SK-N-MC (cell line): Measurements from ENCODE around the gene DLL1.

ENCODE experiments used
- EZH2 ChIP-seq: fragments of 200-600 bp; sonication (generic); IDR thresholded peaks from one replicate; pipeline ENCODE4 v1.6.1; 2017; ENCODE audit warnings: antibody characterized with exemption
- POLR2AphosphoS5 ChIP-seq: IDR thresholded peaks from 2 replicates; pipeline ENCODE4 v1.6.1; 2012; ENCODE audit warnings: mild to moderate bottlenecking, low read depth, low read length, borderline replicate concordance

DNA sequence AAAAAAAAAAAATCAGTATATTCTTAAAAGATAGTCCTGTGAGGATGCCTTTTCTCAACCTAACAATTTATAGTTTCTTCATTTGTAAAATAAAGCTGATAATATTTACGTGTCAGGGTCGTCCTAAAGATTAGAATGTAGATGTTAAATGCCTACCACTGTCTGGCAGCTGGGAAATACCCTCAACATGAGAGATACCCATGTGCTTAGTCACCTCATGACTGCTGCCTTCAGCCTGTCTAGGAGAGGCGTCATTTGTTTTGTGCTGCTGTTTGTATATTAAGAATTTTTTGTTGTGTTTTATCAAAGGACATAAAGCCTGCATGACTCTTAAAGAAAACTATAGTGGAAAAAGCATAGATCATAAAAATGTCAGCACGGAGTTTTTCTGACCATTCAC, 25.2 kb upstream of the DLL1 start:
- TF ChIP-seq POLR2AphosphoS5 (no peak), EZH2 (no peak)
